ENCODE data around the gene KCTD11. TPM values are rescaled to one million over a fixed set of nuclear protein-coding genes. Genes with fewer than 3 reads are reported as not detected.

KCTD11 gene
- total and polyA plus RNA-seq, 2 of the 13 experiments (the other 11 are each of a cell fraction or from before 2014, with no cell fraction given), result 1.6 to 2.6 TPM

- TF ChIP-seq BCL3 (CRISPR knock-in tag; IDR thresholded peaks at IDR 0.05) (peak; percentile 65), MTA3 (CRISPR knock-in tag; IDR thresholded peaks at IDR 0.05) (no peak), ZBED4 (CRISPR knock-in tag; IDR thresholded peaks at IDR 0.05; ENCODE audit: borderline replicate concordance) (no peak; the same call in 1 of the 2 replicates), SALL1 (CRISPR knock-in tag; IDR thresholded peaks at IDR 0.05) (peak; percentile 49; the same call in 1 of the 2 replicates), ARNT2 (CRISPR knock-in tag; IDR thresholded peaks at IDR 0.05; ENCODE audit: low read depth) (0 out of 2 replicates have a peak, but pooled peaks have one; percentile 31), MYC (CRISPR knock-in tag; IDR thresholded peaks at IDR 0.05; ENCODE audit: borderline replicate concordance) (peak; percentile 52; the same call in 1 of the 2 replicates), SAP130 (CRISPR knock-in tag; IDR thresholded peaks at IDR 0.05; ENCODE audit: low read depth) (peak; percentile 84), ZNF510 (CRISPR knock-in tag; IDR thresholded peaks at IDR 0.05; ENCODE audit: low read depth) (no peak), ZNF530 (CRISPR knock-in tag; IDR thresholded peaks at IDR 0.05; ENCODE audit: low read depth) (no peak), ZNF276 (CRISPR knock-in tag; IDR thresholded peaks at IDR 0.05; ENCODE audit: low read depth) (peak; percentile 74; the same call in 1 of the 2 replicates), ZNF574 (CRISPR knock-in tag; IDR thresholded peaks at IDR 0.05) (peak; percentile 99), RFX5 (IDR thresholded peaks at IDR 0.05; ENCODE audit: low read depth, low read length) (0 out of 2 replicates have a peak, but pooled peaks have one; percentile 18), ZNF264 (CRISPR knock-in tag; IDR thresholded peaks at IDR 0.05) (0 out of 2 replicates have a peak, but pooled peaks have one; percentile 13), HNRNPUL1 (IDR thresholded peaks at IDR 0.05; ENCODE audit: low read depth, low read length) (no peak), NAIF1 (CRISPR knock-in tag; IDR thresholded peaks at IDR 0.05; ENCODE audit: borderline replicate concordance) (peak; percentile 79), ZNF879 (CRISPR knock-in tag; IDR thresholded peaks at IDR 0.05) (no peak)
These were observed 44.9 kb upstream of the KCTD11 start, which contains the start of gene EIF5A (continued) for GRCh38 chr17:7306911-7307685.
